ENCODE data around the gene SYT2.
"Not testable (repeated sequence)": the region's sequence is repeated elsewhere in the genome, so short reads cannot be mapped to it uniquely, and the experiment has no call there.

DNA sequence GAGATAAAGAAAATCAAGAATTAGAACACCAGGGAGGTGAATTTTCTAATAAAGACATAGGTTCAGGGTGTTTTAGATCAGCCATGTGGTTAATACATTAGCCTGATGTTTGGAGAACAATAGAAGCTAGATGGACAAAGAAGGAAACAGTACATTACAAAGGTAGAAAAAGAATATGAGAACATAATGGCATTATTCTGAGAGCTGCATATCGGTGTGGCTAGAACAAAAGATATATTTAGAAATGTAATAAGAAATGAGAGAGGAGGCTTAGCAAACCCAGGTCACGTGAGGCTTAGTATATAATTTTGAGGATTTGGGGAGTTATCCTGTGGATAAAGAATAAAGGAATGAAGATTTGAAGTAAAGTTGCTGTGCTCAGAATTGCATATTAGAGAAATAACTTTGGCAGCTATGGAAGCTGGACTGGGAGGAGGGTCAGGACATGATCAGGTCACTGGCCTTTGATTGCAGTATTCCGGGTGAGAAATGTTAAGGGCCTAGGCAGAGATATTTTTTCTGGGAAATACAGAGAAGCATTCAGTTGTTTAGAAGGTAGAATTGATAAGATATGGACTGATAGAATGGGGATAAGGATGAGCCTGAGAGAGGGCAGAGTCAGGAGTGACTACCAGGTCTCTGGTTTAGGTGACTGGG is 164.5 kb downstream of the SYT2 start:
- not testable (repeated sequence) for TF ChIP-seq POLR2A (IDR thresholded peaks at IDR 0.05; ENCODE audit: low read depth, low read length); TAF1 (IDR thresholded peaks at IDR 0.05; ENCODE audit: borderline replicate concordance, low read depth, low read length); MTA3 (IDR thresholded peaks at IDR 0.05; ENCODE audit: borderline replicate concordance, low read length); EZH2 (IDR thresholded peaks at IDR 0.05; ENCODE audit: borderline replicate concordance, control insufficient read depth, low read depth, low read length); EED (IDR thresholded peaks at IDR 0.05; ENCODE audit: low read depth); ZNF384 (IDR thresholded peaks at IDR 0.05; ENCODE audit: borderline replicate concordance, low read depth, low read length); HCFC1 (IDR thresholded peaks at IDR 0.05; ENCODE audit: low read length)
- TF ChIP-seq, protein P1, sequence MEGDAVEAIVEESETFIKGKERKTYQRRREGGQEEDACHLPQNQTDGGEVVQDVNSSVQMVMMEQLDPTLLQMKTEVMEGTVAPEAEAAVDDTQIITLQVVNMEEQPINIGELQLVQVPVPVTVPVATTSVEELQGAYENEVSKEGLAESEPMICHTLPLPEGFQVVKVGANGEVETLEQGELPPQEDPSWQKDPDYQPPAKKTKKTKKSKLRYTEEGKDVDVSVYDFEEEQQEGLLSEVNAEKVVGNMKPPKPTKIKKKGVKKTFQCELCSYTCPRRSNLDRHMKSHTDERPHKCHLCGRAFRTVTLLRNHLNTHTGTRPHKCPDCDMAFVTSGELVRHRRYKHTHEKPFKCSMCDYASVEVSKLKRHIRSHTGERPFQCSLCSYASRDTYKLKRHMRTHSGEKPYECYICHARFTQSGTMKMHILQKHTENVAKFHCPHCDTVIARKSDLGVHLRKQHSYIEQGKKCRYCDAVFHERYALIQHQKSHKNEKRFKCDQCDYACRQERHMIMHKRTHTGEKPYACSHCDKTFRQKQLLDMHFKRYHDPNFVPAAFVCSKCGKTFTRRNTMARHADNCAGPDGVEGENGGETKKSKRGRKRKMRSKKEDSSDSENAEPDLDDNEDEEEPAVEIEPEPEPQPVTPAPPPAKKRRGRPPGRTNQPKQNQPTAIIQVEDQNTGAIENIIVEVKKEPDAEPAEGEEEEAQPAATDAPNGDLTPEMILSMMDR (IDR thresholded peaks at IDR 0.05 in 2 of 3, conservative IDR thresholded peaks at IDR 0.05 in 1 of 3; ENCODE audit: control insufficient read depth in 2 of 3, extremely low read depth in 1 of 3, insufficient read depth in 1 of 3, low read depth in 3 of 3, low read length in 3 of 3) = not testable (repeated sequence)
- TF ChIP-seq, protein P2, sequence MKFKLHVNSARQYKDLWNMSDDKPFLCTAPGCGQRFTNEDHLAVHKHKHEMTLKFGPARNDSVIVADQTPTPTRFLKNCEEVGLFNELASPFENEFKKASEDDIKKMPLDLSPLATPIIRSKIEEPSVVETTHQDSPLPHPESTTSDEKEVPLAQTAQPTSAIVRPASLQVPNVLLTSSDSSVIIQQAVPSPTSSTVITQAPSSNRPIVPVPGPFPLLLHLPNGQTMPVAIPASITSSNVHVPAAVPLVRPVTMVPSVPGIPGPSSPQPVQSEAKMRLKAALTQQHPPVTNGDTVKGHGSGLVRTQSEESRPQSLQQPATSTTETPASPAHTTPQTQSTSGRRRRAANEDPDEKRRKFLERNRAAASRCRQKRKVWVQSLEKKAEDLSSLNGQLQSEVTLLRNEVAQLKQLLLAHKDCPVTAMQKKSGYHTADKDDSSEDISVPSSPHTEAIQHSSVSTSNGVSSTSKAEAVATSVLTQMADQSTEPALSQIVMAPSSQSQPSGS (IDR thresholded peaks at IDR 0.05; ENCODE audit: low read length) = not testable (repeated sequence)
- TF ChIP-seq, protein P3, sequence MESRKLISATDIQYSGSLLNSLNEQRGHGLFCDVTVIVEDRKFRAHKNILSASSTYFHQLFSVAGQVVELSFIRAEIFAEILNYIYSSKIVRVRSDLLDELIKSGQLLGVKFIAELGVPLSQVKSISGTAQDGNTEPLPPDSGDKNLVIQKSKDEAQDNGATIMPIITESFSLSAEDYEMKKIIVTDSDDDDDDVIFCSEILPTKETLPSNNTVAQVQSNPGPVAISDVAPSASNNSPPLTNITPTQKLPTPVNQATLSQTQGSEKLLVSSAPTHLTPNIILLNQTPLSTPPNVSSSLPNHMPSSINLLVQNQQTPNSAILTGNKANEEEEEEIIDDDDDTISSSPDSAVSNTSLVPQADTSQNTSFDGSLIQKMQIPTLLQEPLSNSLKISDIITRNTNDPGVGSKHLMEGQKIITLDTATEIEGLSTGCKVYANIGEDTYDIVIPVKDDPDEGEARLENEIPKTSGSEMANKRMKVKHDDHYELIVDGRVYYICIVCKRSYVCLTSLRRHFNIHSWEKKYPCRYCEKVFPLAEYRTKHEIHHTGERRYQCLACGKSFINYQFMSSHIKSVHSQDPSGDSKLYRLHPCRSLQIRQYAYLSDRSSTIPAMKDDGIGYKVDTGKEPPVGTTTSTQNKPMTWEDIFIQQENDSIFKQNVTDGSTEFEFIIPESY (IDR thresholded peaks at IDR 0.05) = not testable (repeated sequence)
